Measurements from ENCODE around the gene LPAR1.

Gene LPAR1

DNA sequence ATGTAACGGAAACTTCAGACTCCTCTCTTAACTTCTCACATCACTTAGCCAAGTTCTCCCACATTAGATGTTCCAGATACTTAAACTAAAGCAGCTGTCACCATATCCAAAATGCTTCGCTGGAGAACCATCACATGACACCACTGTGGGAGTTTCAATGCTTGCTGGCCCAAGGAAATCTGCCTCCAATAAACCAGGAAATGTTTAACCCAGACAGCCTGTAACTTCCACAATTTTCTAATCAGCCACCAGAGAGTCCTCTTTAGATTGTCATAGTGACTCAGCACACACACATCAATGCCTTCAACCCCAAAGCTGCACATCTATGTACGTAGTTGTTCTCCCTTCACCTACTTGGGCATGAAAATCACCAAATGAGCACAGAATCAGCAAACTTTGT lies 118.7 kb downstream of the LPAR1 start:
- H3K27ac ChIP-seq (ENCODE audit: extremely low read depth, low read depth, low read length), result no peak overlapping the region
- TF ChIP-seq ZNF324 (tag by site-specific recombination; IDR thresholded peaks at IDR 0.05) (no peak), ZFP3 (tag by site-specific recombination; IDR thresholded peaks at IDR 0.05; ENCODE audit: low read depth) (no peak), GLIS2 (tag by site-specific recombination; IDR thresholded peaks at IDR 0.05) (no peak), REPIN1 (tag by site-specific recombination; IDR thresholded peaks at IDR 0.05; ENCODE audit: low read depth) (no peak), ZNF626 (tag by site-specific recombination; IDR thresholded peaks at IDR 0.05) (no peak), FEZF1 (tag by site-specific recombination; IDR thresholded peaks at IDR 0.05) (no peak), TRIM28 (IDR thresholded peaks at IDR 0.05; ENCODE audit: borderline replicate concordance, low read length) (no peak), OVOL3 (tag by site-specific recombination; IDR thresholded peaks at IDR 0.05) (no peak), ZNF404 (tag by site-specific recombination; IDR thresholded peaks at IDR 0.05) (no peak), ZNF561 (tag by site-specific recombination; IDR thresholded peaks at IDR 0.05; ENCODE audit: borderline replicate concordance) (no peak), ZNF16 (tag by site-specific recombination; IDR thresholded peaks at IDR 0.05; ENCODE audit: low read depth) (no peak)
- TF ChIP-seq, protein P1, sequence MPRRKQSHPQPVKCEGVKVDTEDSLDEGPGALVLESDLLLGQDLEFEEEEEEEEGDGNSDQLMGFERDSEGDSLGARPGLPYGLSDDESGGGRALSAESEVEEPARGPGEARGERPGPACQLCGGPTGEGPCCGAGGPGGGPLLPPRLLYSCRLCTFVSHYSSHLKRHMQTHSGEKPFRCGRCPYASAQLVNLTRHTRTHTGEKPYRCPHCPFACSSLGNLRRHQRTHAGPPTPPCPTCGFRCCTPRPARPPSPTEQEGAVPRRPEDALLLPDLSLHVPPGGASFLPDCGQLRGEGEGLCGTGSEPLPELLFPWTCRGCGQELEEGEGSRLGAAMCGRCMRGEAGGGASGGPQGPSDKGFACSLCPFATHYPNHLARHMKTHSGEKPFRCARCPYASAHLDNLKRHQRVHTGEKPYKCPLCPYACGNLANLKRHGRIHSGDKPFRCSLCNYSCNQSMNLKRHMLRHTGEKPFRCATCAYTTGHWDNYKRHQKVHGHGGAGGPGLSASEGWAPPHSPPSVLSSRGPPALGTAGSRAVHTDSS (tag by site-specific recombination; IDR thresholded peaks at IDR 0.05), result no peak
- TF ChIP-seq, protein P2, sequence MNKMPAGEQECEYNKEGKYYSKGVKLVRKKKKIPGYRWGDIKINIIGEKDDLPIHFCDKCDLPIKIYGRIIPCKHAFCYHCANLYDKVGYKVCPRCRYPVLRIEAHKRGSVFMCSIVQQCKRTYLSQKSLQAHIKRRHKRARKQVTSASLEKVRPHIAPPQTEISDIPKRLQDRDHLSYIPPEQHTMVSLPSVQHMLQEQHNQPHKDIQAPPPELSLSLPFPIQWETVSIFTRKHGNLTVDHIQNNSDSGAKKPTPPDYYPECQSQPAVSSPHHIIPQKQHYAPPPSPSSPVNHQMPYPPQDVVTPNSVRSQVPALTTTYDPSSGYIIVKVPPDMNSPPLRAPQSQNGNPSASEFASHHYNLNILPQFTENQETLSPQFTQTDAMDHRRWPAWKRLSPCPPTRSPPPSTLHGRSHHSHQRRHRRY (tag by site-specific recombination; IDR thresholded peaks at IDR 0.05), result no peak
- TF ChIP-seq, protein P3, sequence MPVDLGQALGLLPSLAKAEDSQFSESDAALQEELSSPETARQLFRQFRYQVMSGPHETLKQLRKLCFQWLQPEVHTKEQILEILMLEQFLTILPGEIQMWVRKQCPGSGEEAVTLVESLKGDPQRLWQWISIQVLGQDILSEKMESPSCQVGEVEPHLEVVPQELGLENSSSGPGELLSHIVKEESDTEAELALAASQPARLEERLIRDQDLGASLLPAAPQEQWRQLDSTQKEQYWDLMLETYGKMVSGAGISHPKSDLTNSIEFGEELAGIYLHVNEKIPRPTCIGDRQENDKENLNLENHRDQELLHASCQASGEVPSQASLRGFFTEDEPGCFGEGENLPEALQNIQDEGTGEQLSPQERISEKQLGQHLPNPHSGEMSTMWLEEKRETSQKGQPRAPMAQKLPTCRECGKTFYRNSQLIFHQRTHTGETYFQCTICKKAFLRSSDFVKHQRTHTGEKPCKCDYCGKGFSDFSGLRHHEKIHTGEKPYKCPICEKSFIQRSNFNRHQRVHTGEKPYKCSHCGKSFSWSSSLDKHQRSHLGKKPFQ (tag by site-specific recombination; IDR thresholded peaks at IDR 0.05), result no peak
- ChIA-PET POLR2A (no interaction called here), CTCF (no interaction called here)
- no peaks in the 10 kb centered on the region for H3K9me3 ChIP-seq (ENCODE audit: control insufficient read depth, insufficient read depth, low read depth, low read length)
- H3K36me3 ChIP-seq (ENCODE audit: control insufficient read depth in 2 of 2, insufficient read depth in 1 of 2, low read length in 2 of 2), result no peaks in the 10 kb centered on the region
- H3K4me3 ChIP-seq (ENCODE audit: low read depth, low read length), result no peak overlapping the region
- H3K4me1 ChIP-seq (ENCODE audit: control insufficient read depth, insufficient read depth, low read length), result no peaks in the 10 kb centered on the region

DNA sequence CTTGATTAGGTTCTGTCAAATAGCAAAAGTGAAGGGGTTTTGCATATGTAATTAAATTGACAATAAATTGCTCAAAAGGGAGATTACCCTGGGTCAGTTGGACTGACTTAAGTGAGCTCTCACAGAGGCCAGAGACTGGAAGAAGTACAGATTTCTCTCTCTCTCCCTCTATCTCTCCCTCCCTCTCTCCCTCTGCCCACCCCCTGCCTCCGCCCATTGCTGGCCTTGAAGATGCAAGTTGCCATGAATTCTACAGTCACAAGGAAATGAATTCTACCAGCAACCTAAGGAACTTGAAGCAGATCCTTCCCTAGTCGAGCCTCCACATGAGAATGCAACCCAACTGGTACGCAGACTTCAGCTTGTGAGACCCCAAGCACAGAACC lies 119.2 kb downstream of the LPAR1 start:
- Histone ChIP-seq H3K9me3 (ENCODE audit: control insufficient read depth, insufficient read depth, low read depth, low read length) (no peaks in the 10 kb centered on the region), H3K27ac (ENCODE audit: extremely low read depth, low read depth, low read length) (no peak overlapping the region), H3K36me3 (ENCODE audit: control insufficient read depth in 2 of 2, insufficient read depth in 1 of 2, low read length in 2 of 2) (no peaks in the 10 kb centered on the region), H3K4me1 (ENCODE audit: control insufficient read depth, insufficient read depth, low read length) (no peaks in the 10 kb centered on the region), H3K4me3 (ENCODE audit: low read depth, low read length) (no peak overlapping the region)
- ChIA-PET CTCF (no interaction called here), POLR2A (no interaction called here)
- TF ChIP-seq ZNF544 (tag by site-specific recombination; IDR thresholded peaks at IDR 0.05) (no peak), ZNF658 (tag by site-specific recombination; IDR thresholded peaks at IDR 0.05) (no peak), ZNF660 (tag by site-specific recombination; IDR thresholded peaks at IDR 0.05) (no peak), ZSCAN23 (tag by site-specific recombination; IDR thresholded peaks at IDR 0.05) (no peak), ZNF416 (tag by site-specific recombination; IDR thresholded peaks at IDR 0.05) (no peak), ZNF701 (tag by site-specific recombination; IDR thresholded peaks at IDR 0.05) (no peak), ZBTB20 (tag by site-specific recombination; IDR thresholded peaks at IDR 0.05) (no peak), ZBTB1 (tag by site-specific recombination; IDR thresholded peaks at IDR 0.05) (no peak), ZNF768 (tag by site-specific recombination; IDR thresholded peaks at IDR 0.05) (no peak), FEZF1 (tag by site-specific recombination; IDR thresholded peaks at IDR 0.05) (no peak), MEIS1 (CRISPR knock-in tag; IDR thresholded peaks at IDR 0.05; ENCODE audit: borderline replicate concordance) (no peak), ZNF433 (tag by site-specific recombination; IDR thresholded peaks at IDR 0.05; ENCODE audit: low read depth) (no peak)
- TF ChIP-seq, protein P4, sequence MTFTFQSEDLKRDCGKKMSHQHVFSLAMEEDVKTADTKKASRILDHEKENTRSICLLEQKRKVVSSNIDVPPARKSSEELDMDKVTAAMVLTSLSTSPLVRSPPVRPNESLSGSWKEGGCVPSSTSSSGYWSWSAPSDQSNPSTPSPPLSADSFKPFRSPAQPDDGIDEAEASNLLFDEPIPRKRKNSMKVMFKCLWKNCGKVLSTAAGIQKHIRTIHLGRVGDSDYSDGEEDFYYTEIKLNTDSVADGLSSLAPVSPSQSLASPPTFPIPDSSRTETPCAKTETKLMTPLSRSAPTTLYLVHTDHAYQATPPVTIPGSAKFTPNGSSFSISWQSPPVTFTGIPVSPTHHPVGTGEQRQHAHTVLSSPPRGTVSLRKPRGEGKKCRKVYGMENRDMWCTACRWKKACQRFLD (tag by site-specific recombination; IDR thresholded peaks at IDR 0.05), result no peak
- TF ChIP-seq, protein P5, sequence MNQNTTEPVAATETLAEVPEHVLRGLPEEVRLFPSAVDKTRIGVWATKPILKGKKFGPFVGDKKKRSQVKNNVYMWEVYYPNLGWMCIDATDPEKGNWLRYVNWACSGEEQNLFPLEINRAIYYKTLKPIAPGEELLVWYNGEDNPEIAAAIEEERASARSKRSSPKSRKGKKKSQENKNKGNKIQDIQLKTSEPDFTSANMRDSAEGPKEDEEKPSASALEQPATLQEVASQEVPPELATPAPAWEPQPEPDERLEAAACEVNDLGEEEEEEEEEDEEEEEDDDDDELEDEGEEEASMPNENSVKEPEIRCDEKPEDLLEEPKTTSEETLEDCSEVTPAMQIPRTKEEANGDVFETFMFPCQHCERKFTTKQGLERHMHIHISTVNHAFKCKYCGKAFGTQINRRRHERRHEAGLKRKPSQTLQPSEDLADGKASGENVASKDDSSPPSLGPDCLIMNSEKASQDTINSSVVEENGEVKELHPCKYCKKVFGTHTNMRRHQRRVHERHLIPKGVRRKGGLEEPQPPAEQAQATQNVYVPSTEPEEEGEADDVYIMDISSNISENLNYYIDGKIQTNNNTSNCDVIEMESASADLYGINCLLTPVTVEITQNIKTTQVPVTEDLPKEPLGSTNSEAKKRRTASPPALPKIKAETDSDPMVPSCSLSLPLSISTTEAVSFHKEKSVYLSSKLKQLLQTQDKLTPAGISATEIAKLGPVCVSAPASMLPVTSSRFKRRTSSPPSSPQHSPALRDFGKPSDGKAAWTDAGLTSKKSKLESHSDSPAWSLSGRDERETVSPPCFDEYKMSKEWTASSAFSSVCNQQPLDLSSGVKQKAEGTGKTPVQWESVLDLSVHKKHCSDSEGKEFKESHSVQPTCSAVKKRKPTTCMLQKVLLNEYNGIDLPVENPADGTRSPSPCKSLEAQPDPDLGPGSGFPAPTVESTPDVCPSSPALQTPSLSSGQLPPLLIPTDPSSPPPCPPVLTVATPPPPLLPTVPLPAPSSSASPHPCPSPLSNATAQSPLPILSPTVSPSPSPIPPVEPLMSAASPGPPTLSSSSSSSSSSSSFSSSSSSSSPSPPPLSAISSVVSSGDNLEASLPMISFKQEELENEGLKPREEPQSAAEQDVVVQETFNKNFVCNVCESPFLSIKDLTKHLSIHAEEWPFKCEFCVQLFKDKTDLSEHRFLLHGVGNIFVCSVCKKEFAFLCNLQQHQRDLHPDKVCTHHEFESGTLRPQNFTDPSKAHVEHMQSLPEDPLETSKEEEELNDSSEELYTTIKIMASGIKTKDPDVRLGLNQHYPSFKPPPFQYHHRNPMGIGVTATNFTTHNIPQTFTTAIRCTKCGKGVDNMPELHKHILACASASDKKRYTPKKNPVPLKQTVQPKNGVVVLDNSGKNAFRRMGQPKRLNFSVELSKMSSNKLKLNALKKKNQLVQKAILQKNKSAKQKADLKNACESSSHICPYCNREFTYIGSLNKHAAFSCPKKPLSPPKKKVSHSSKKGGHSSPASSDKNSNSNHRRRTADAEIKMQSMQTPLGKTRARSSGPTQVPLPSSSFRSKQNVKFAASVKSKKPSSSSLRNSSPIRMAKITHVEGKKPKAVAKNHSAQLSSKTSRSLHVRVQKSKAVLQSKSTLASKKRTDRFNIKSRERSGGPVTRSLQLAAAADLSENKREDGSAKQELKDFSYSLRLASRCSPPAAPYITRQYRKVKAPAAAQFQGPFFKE (tag by site-specific recombination; IDR thresholded peaks at IDR 0.05; ENCODE audit: borderline replicate concordance), result no peak
